Calu3 (cell line): ENCODE results near the gene CMIP. TPM values are rescaled to one million over a fixed set of nuclear protein-coding genes. Genes with fewer than 3 reads are reported as not detected.

Experiments used
- BruUV-seq: library from RNA; stranded (reverse); fragments of 400-500 nt; replicated peaks from 2 replicates; lab custom pipeline; 2021; lab: Mats Ljungman, UMichigan
- CTCF ChIA-PET: fragments of 300-600 bp; sonication (Branson Sonifier 250); formaldehyde crosslinking; loops from one replicate; lab custom pipeline; 2022; ENCODE audit warnings: antibody characterized with exemption; lab: Charles Lee
- DNase-seq: peaks from one replicate; pipeline ENCODE4 v3.0.0; 2022
- H3K27ac Mint-ChIP-seq: one replicate; pipeline ENCODE4 v1.8.0; 2022; ENCODE audit warnings: mixed read lengths; ENCODE audit not compliant: unreplicated experiment
- H3K27me3 Mint-ChIP-seq: one replicate; pipeline ENCODE4 v1.8.0; 2022; ENCODE audit warnings: mixed read lengths; ENCODE audit not compliant: unreplicated experiment
- H3K36me3 Mint-ChIP-seq: one replicate; pipeline ENCODE4 v1.8.0; 2022; ENCODE audit warnings: mild to moderate bottlenecking, moderate library complexity, mixed read lengths; ENCODE audit not compliant: insufficient read depth, unreplicated experiment
- H3K4me1 Mint-ChIP-seq: one replicate; pipeline ENCODE4 v1.8.0; 2022; ENCODE audit warnings: mild to moderate bottlenecking, low read depth, mixed read lengths; ENCODE audit not compliant: unreplicated experiment
- H3K4me3 Mint-ChIP-seq: one replicate; pipeline ENCODE4 v1.8.0; 2022; ENCODE audit warnings: mild to moderate bottlenecking, low read depth, moderate library complexity, mixed read lengths; ENCODE audit not compliant: unreplicated experiment
- H3K9me3 Mint-ChIP-seq: one replicate; pipeline ENCODE4 v1.8.0; 2022; ENCODE audit warnings: low read depth, mixed read lengths; ENCODE audit not compliant: unreplicated experiment
- CTCF ChIP-seq: fragments of 200-600 bp; IDR thresholded peaks from one replicate; pipeline ENCODE4 v1.8.0; 2022; ENCODE audit warnings: antibody characterized with exemption; ENCODE audit not compliant: unreplicated experiment
- intact Hi-C: fragments of 100-400 bp; cut with micrococcal nuclease; formaldehyde crosslinking; loops from one replicate; pipeline ENCODE4 v1.10.0; 2022; ENCODE audit not compliant: unreplicated experiment
- total RNA-seq: library from RNA; stranded (reverse); gene quantifications from 2 replicates; pipeline ENCODE4 v1.2.3, GENCODE V29; 2022

Gene CMIP
- total RNA-seq, 1 experiment from 2014 or later = 82.7 TPM

GRCh38 chr16:81729451-81729850 is 284.8 kb downstream of the CMIP start:
- intact Hi-C loops = loop anchor here (10.0 kb wide), 1 partner anchor 725 kb away; the partner anchor contains the start of genes CENPN and CMC2
- peak overlapping the region; percentile 57 for H3K4me3 Mint-ChIP-seq
- peaks cover 16% of the 10 kb centered on the region for H3K36me3 Mint-ChIP-seq
- H3K27me3 Mint-ChIP-seq = peaks cover 13% of the 10 kb centered on the region
- CTCF ChIA-PET = interaction anchor here (0.7 to 1.1 kb wide), 3 partner anchors 10 to 565 kb away, joined by 3 to 5 read pairs (median 5); no protein-coding TSS in a partner anchor
- DNase-seq = no peak
- H3K4me1 Mint-ChIP-seq = peaks cover 14% of the 10 kb centered on the region
- H3K27ac Mint-ChIP-seq = no peak overlapping the region
- no peak for TF ChIP-seq CTCF
- no TSS peak for BruUV-seq
- peaks cover 4% of the 10 kb centered on the region for H3K9me3 Mint-ChIP-seq

GRCh38 chr16:81730090-81731051 is 285.8 kb downstream of the CMIP start:
- peak overlapping the region; percentile 57 for H3K4me3 Mint-ChIP-seq
- H3K4me1 Mint-ChIP-seq = peaks cover 14% of the 10 kb centered on the region
- CTCF ChIA-PET = interaction anchor here (0.7 to 1.1 kb wide), 8 partner anchors 10 to 1749 kb away, joined by 3 to 5 read pairs (median 4); no protein-coding TSS in a partner anchor
- H3K27ac Mint-ChIP-seq = peak overlapping the region; percentile 80
- no TSS peak for BruUV-seq
- intact Hi-C loops = loop anchor here (10.0 kb wide), 1 partner anchor 696 kb away; the partner anchor contains the start of gene ATMIN
- peaks cover 4% of the 10 kb centered on the region for H3K9me3 Mint-ChIP-seq
- TF ChIP-seq CTCF = peak; percentile 89
- peaks cover 16% of the 10 kb centered on the region for H3K36me3 Mint-ChIP-seq
- peak; percentile 91 for DNase-seq
- peaks cover 13% of the 10 kb centered on the region for H3K27me3 Mint-ChIP-seq

- H3K4me3 Mint-ChIP-seq = no peak overlapping the region
- CTCF ChIA-PET = interaction anchor here (0.7 kb wide), 1 partner anchor 998 kb away, joined by 6 read pairs; no protein-coding TSS in a partner anchor
Measured at GRCh38 chr16:81731649-81732048, 287.0 kb downstream of the CMIP start.

More at GRCh38 chr16:81731649-81732048, 287.0 kb downstream of the CMIP start:
- BruUV-seq = no TSS peak
- Mint-ChIP-seq H3K27ac (no peak overlapping the region), H3K36me3 (peaks cover 16% of the 10 kb centered on the region), H3K9me3 (peaks cover 4% of the 10 kb centered on the region), H3K4me1 (peaks cover 14% of the 10 kb centered on the region), H3K27me3 (peaks cover 13% of the 10 kb centered on the region)
- intact Hi-C loops = loop anchor here (10.0 kb wide), 1 partner anchor 697 kb away; the partner anchor contains the start of gene ATMIN
- TF ChIP-seq CTCF = no peak
- DNase-seq = no peak
